ENCODE data around the gene ATG16L2. TPM values are rescaled to one million over a fixed set of nuclear protein-coding genes. Genes with fewer than 3 reads are reported as not detected.

Gene ATG16L2
- total and polyA plus RNA-seq, 9 of the 15 experiments (the other 6 are each of a cell fraction or from before 2014, with no cell fraction given): 0.18 to 11.2 (median 6.2) TPM

- WGBS (ENCODE audit: insufficient coverage, low coverage, missing lambda C conversion rate): 0% methylated on average over 3 of the region's 3 CpGs
- no peaks in the 10 kb centered on the region for H3K27me3 ChIP-seq (ENCODE audit: control insufficient read depth in 2 of 2, insufficient read depth in 2 of 2, low read length in 2 of 2)
- no TSS peak for BruUV-seq (replicated peaks)
- intact Hi-C loops (cut with micrococcal nuclease) (no loop called here), in situ Hi-C loops (cut with MboI) (no loop called here)
- H3K36me3 ChIP-seq (ENCODE audit: control insufficient read depth, insufficient read depth, low read length): no peaks in the 10 kb centered on the region
- H4K20me1 ChIP-seq (replicated peaks; ENCODE audit: control insufficient read depth, insufficient read depth, low read length): no peaks in the 10 kb centered on the region
- H3K4me3 ChIP-seq: no peak overlapping the region
- H3K9me3 ChIP-seq (replicated peaks; ENCODE audit: control insufficient read depth, insufficient read depth, low read depth, low read length): no peaks in the 10 kb centered on the region
- H3K4me1 ChIP-seq (replicated peaks in 1 of 2; ENCODE audit: control insufficient read depth in 2 of 2, insufficient read depth in 2 of 2, low read length in 2 of 2): no peaks in the 10 kb centered on the region
- no peak overlapping the region for H3K27ac ChIP-seq (ENCODE audit: extremely low read depth, low read depth, low read length)
- TF ChIP-seq EGR1 (conservative IDR thresholded peaks at IDR 0.05) (no peak), CHD2 (IDR thresholded peaks at IDR 0.05; ENCODE audit: low read depth, low read length) (no peak), NR2C1 (IDR thresholded peaks at IDR 0.05) (no peak), NR2C1 (tag; IDR thresholded peaks at IDR 0.05) (no peak), ZFP91 (CRISPR knock-in tag; IDR thresholded peaks at IDR 0.05) (no peak), MTA2 (IDR thresholded peaks at IDR 0.05; ENCODE audit: low read depth) (no peak), ZNF584 (CRISPR knock-in tag; IDR thresholded peaks at IDR 0.05; ENCODE audit: low read depth) (no peak), ZNF561 (CRISPR knock-in tag; conservative IDR thresholded peaks at IDR 0.05) (no peak), RAD21 (CRISPR knock-in tag; conservative IDR thresholded peaks at IDR 0.05 in 1 of 2, IDR thresholded peaks at IDR 0.05 in 1 of 2) (no peak), KLF6 (CRISPR knock-in tag; IDR thresholded peaks at IDR 0.05; ENCODE audit: borderline replicate concordance) (no peak), HNRNPL (IDR thresholded peaks at IDR 0.05; ENCODE audit: low read depth, low read length) (no peak), BCLAF1 (IDR thresholded peaks at IDR 0.05; ENCODE audit: borderline replicate concordance in 1 of 2, control insufficient read depth in 1 of 2, low read depth in 2 of 2, low read length in 1 of 2) (no peak), ZNF696 (CRISPR knock-in tag; conservative IDR thresholded peaks at IDR 0.05) (no peak), HSF4 (CRISPR knock-in tag; IDR thresholded peaks at IDR 0.05; ENCODE audit: borderline replicate concordance) (no peak), NR2F6 (CRISPR knock-in tag; IDR thresholded peaks at IDR 0.05) (no peak)
- TF ChIP-seq, protein P1, sequence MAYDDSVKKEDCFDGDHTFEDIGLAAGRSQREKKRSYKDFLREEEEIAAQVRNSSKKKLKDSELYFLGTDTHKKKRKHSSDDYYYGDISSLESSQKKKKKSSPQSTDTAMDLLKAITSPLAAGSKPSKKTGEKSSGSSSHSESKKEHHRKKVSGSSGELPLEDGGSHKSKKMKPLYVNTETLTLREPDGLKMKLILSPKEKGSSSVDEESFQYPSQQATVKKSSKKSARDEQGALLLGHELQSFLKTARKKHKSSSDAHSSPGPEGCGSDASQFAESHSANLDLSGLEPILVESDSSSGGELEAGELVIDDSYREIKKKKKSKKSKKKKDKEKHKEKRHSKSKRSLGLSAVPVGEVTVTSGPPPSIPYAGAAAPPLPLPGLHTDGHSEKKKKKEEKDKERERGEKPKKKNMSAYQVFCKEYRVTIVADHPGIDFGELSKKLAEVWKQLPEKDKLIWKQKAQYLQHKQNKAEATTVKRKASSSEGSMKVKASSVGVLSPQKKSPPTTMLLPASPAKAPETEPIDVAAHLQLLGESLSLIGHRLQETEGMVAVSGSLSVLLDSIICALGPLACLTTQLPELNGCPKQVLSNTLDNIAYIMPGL (CRISPR knock-in tag; IDR thresholded peaks at IDR 0.05): no peak
- CTCF ChIA-PET (ENCODE audit: low intra/inter-chr PET ratio): no interaction called here
- H3K9me1 ChIP-seq (ENCODE audit: control insufficient read depth, insufficient read depth, low read length): no peaks in the 10 kb centered on the region
- no peak overlapping the region for H3K4me2 ChIP-seq (ENCODE audit: insufficient read depth, low read length)
- POLR2A ChIA-PET: interaction anchor here (0.7 kb wide), 1 partner anchor 10 kb away, joined by 3 read pairs; no protein-coding TSS in a partner anchor
- ATAC-seq: no peak
- no peaks in the 10 kb centered on the region for H3K79me2 ChIP-seq (ENCODE audit: control insufficient read depth, insufficient read depth, low read length)
- no peak for DNase-seq (ENCODE audit: extremely low read depth in 1 of 4, low spot score in 3 of 4)
- no peak for FAIRE-seq
- H3K9ac ChIP-seq (ENCODE audit: insufficient read depth in 1 of 2, low read depth in 2 of 2, low read length in 2 of 2): no peak overlapping the region
- H2AFZ ChIP-seq (ENCODE audit: low read depth, low read length): no peak overlapping the region
Measured at GRCh38 chr11:72856551-72857345, 42.5 kb downstream of the ATG16L2 start.

Data from K562 (cell line).